Astrocyte of the cerebellum (primary cell): Measurements from ENCODE around the gene NRCAM.

ENCODE experiments used
- DNase-seq: peaks from one replicate; pipeline ENCODE4 v3.0.0-alpha.2; 2011; ENCODE audit warnings: low read depth
- H3K4me3 ChIP-seq: 2 replicates; pipeline ENCODE4 v1.5.1; 2011; ENCODE audit warnings: mild to moderate bottlenecking, low read depth, low read length, moderate library complexity
- in situ Hi-C: cut with HindIII; loops from 2 replicates; pipeline ENCODE4 v1.10.0; 2017; ENCODE audit warnings: low sequenced_read_pairs
- TF ChIP-seq, protein P1 (sequence below): IDR thresholded peaks from 2 replicates; pipeline ENCODE4 v1.5.1; 2012; ENCODE audit warnings: low read length, low read depth, moderate library complexity, mild to moderate bottlenecking; ENCODE audit errors: missing control alignments

NRCAM gene

GRCh38 chr7:108449521-108449920 lies 6.7 kb downstream of the NRCAM start:
- no peak for DNase-seq
- in situ Hi-C loops, result no loop called here
- no peak overlapping the region for H3K4me3 ChIP-seq
- TF ChIP-seq, protein P1, sequence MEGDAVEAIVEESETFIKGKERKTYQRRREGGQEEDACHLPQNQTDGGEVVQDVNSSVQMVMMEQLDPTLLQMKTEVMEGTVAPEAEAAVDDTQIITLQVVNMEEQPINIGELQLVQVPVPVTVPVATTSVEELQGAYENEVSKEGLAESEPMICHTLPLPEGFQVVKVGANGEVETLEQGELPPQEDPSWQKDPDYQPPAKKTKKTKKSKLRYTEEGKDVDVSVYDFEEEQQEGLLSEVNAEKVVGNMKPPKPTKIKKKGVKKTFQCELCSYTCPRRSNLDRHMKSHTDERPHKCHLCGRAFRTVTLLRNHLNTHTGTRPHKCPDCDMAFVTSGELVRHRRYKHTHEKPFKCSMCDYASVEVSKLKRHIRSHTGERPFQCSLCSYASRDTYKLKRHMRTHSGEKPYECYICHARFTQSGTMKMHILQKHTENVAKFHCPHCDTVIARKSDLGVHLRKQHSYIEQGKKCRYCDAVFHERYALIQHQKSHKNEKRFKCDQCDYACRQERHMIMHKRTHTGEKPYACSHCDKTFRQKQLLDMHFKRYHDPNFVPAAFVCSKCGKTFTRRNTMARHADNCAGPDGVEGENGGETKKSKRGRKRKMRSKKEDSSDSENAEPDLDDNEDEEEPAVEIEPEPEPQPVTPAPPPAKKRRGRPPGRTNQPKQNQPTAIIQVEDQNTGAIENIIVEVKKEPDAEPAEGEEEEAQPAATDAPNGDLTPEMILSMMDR, result no peak

GRCh38 chr7:108448584-108449505 lies 7.4 kb downstream of the NRCAM start:
- no peak overlapping the region for H3K4me3 ChIP-seq
- no peak for DNase-seq
- in situ Hi-C loops, result no loop called here
- TF ChIP-seq, protein P1, result no peak

DNA sequence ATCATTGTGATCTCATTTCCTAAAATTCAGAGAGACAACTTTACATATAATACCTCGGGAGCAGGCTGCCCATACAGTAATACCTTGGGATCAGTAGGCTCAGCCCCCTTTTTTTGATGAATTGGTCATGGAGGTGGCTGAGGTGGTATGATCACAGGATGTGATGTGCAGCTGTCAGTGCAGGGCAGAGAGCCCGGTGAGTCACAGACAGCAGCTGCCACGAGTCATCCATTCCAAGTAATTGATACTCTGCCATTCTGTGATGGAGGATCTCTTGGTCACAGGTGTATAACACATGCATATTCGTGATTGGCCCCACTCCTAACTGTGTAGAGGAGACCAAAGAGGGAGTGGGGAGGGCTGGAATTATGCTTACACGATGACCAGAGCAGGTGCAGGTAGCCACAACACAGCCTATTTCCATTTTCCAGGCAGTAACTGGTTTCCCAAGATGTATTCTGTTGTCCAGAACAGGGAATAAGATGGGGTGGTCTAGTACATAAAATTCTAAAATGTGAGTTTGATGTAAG lies 14.1 kb downstream of the NRCAM start:
- in situ Hi-C loops, result no loop called here
- no peak overlapping the region for H3K4me3 ChIP-seq
- TF ChIP-seq, protein P1, result no peak
- no peak for DNase-seq

GRCh38 chr7:108441392-108441955 lies 14.8 kb downstream of the NRCAM start:
- in situ Hi-C loops, result no loop called here
- H3K4me3 ChIP-seq, result no peak overlapping the region
- DNase-seq, result no peak
- TF ChIP-seq, protein P1, result no peak

GRCh38 chr7:108440613-108441012 lies 15.6 kb downstream of the NRCAM start:
- TF ChIP-seq, protein P1, result no peak
- in situ Hi-C loops, result no loop called here
- no peak overlapping the region for H3K4me3 ChIP-seq
- DNase-seq, result no peak

- in situ Hi-C loops, result no loop called here
- H3K4me3 ChIP-seq, result no peak overlapping the region
- TF ChIP-seq, protein P1, result no peak
- no peak for DNase-seq
These were observed 19.3 kb downstream of the NRCAM start for GRCh38 chr7:108436906-108437305.
